Keratinocyte (primary cell): ENCODE measurements around the gene ARNT2. TPM values are rescaled to one million over a fixed set of nuclear protein-coding genes. Genes with fewer than 3 reads are reported as not detected.

Experiments
- DNase-seq: peaks from one replicate; pipeline ENCODE4 v3.0.0-alpha.2; 2011; ENCODE audit warnings: low read depth, missing footprints, low spot score
- FAIRE-seq: peaks from 2 replicates; lab custom pipeline; 2011; peaks lifted over from hg19 to GRCh38; lab: Jason Lieb, UNC
- H2AFZ ChIP-seq: 2 replicates; pipeline ENCODE4 v1.6.0; 2012; ENCODE audit warnings: low read length, control low read depth, inconsistent platforms; ENCODE audit not compliant: control insufficient read depth
- H3K27ac ChIP-seq: 2 replicates; pipeline ENCODE4 v1.5.1; 2011; ENCODE audit warnings: low read length; ENCODE audit not compliant: control insufficient read depth, insufficient read depth
- H3K27me3 ChIP-seq: 3 replicates; pipeline ENCODE4 v1.6.0; 2011; ENCODE audit warnings: low read length; ENCODE audit not compliant: control insufficient read depth, insufficient read depth; ENCODE audit errors: extremely low read depth
- H3K36me3 ChIP-seq, 2 experiments: 2 replicates in 1 of 2; 3 replicates in 1 of 2; pipeline ENCODE4 v1.5.1; 2011; ENCODE audit warnings: low read length in 2 of 2, mild to moderate bottlenecking in 1 of 2; ENCODE audit not compliant: control insufficient read depth in 2 of 2, insufficient read depth in 2 of 2; ENCODE audit errors: extremely low read depth in 1 of 2
- H3K4me1 ChIP-seq: 3 replicates; pipeline ENCODE4 v1.5.1; 2011; ENCODE audit warnings: low read length; ENCODE audit not compliant: control insufficient read depth, insufficient read depth; ENCODE audit errors: extremely low read depth
- H3K4me2 ChIP-seq: 3 replicates; pipeline ENCODE4 v1.6.0; 2011; ENCODE audit warnings: low read depth, low read length; ENCODE audit not compliant: control insufficient read depth, insufficient read depth; ENCODE audit errors: extremely low read depth
- H3K4me3 ChIP-seq, 3 experiments: fragments of 200-600 bp in 1 of 3; sonication (generic) in 1 of 3; 2 replicates in 2 of 3; 3 replicates in 1 of 3; pipeline ENCODE4 v1.5.1; 2011 to 2016; ENCODE audit warnings: low read length in 3 of 3, mild to moderate bottlenecking in 3 of 3, control low read depth in 2 of 3, inconsistent platforms in 1 of 3, low read depth in 1 of 3, mixed read lengths in 1 of 3, mixed run types in 1 of 3, moderate library complexity in 1 of 3; ENCODE audit not compliant: control insufficient read depth in 2 of 3, insufficient read depth in 2 of 3; ENCODE audit errors: extremely low read depth in 1 of 3
- H3K79me2 ChIP-seq: 2 replicates; pipeline ENCODE4 v1.6.0; 2012; ENCODE audit warnings: low read length; ENCODE audit not compliant: control insufficient read depth, insufficient read depth
- H3K9ac ChIP-seq: 3 replicates; pipeline ENCODE4 v1.6.0; 2011; ENCODE audit warnings: low read length; ENCODE audit not compliant: control insufficient read depth, insufficient read depth; ENCODE audit errors: extremely low read depth
- H3K9me1 ChIP-seq: 3 replicates; pipeline ENCODE4 v1.6.0; 2011; ENCODE audit warnings: low read length; ENCODE audit not compliant: control insufficient read depth, insufficient read depth; ENCODE audit errors: extremely low read depth
- H3K9me3 ChIP-seq: 2 replicates; pipeline ENCODE4 v1.5.1; 2012; ENCODE audit warnings: low read depth, low read length; ENCODE audit not compliant: control insufficient read depth
- H4K20me1 ChIP-seq: 3 replicates; pipeline ENCODE4 v1.6.0; 2011; ENCODE audit warnings: low read length; ENCODE audit not compliant: control insufficient read depth, insufficient read depth; ENCODE audit errors: extremely low read depth
- EZH2 ChIP-seq: IDR thresholded peaks from one replicate; pipeline ENCODE4 v1.6.1; 2012; ENCODE audit warnings: inconsistent platforms, mild to moderate bottlenecking, low read length, moderate library complexity
- dilution Hi-C: fragments of 300-500 bp; cut with MboI; formaldehyde crosslinking; loops from one replicate; pipeline ENCODE4 v1.7.0; 2020; ENCODE audit warnings: low sequenced_read_pairs; ENCODE audit not compliant: extremely low pct_ligation_motif_present
- polyA plus RNA-seq, 5 experiments: library from polyadenylated mRNA; depleted of rRNA in 3 of 5; stranded (reverse) in 3 of 5; stranded (forward) in 1 of 5; unstranded in 1 of 5; fragments of >200 nt; gene quantifications; 1 replicate in 1 of 5; 2 replicates in 3 of 5; 3 replicates in 1 of 5; pipeline versions ENCODE4 v1.2.1 to v1.2.3, GENCODE V29; 2011 to 2012; ENCODE audit warnings: missing spikeins in 2 of 5, low read depth in 1 of 5, low replicate concordance in 1 of 5
- TF ChIP-seq, protein P1 (sequence below), 3 experiments: IDR thresholded peaks in 1 of 3; conservative IDR thresholded peaks in 1 of 3; optimal IDR thresholded peaks in 1 of 3; 2 replicates in 2 of 3; 3 replicates in 1 of 3; pipeline versions ENCODE3 to v1.5.1; 2011; ENCODE audit warnings: low read length in 3 of 3, mild to moderate bottlenecking in 3 of 3, moderate library complexity in 2 of 3, control low read depth in 1 of 3, inconsistent platforms in 1 of 3; ENCODE audit not compliant: insufficient read depth in 2 of 3; ENCODE audit errors: extremely low read depth in 1 of 3

ARNT2 gene
- polyA plus RNA-seq, 1 donor (not counting 4 experiments of a cell fraction or from before 2014, with no cell fraction given): 0.16 TPM

DNA sequence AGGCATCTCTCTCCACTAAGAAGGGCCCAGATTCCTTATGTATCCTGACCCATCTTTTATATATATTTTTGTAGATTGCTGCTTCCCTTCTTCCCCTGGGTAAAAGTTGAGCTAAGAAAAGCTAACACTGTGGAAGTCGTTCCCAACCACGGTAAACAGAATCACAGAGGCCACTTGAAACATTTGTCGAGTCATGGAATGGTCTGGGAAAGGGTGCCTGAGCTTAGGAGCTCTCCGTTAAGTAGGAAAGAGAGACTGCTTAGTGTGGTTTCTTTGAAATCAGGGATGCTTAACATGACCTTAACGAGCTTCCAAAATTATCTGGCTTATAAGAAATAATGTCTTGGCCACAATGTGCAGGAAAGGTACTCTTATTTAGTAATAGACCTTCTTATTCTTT is 45.6 kb downstream of the ARNT2 start:
- no peaks in the 10 kb centered on the region for H3K27me3 ChIP-seq
- H3K9me1 ChIP-seq: no peaks in the 10 kb centered on the region
- H3K4me2 ChIP-seq: no peak overlapping the region
- dilution Hi-C loops: no loop called here
- no peak overlapping the region for H2AFZ ChIP-seq
- H3K27ac ChIP-seq: no peak overlapping the region
- H3K4me1 ChIP-seq: no peaks in the 10 kb centered on the region
- H3K9ac ChIP-seq: no peak overlapping the region
- H3K4me3 ChIP-seq: no peak overlapping the region
- DNase-seq (no peak), FAIRE-seq (no peak)
- H4K20me1 ChIP-seq: no peaks in the 10 kb centered on the region
- H3K36me3 ChIP-seq: no peaks in the 10 kb centered on the region
- no peaks in the 10 kb centered on the region for H3K79me2 ChIP-seq
- TF ChIP-seq, protein P1, sequence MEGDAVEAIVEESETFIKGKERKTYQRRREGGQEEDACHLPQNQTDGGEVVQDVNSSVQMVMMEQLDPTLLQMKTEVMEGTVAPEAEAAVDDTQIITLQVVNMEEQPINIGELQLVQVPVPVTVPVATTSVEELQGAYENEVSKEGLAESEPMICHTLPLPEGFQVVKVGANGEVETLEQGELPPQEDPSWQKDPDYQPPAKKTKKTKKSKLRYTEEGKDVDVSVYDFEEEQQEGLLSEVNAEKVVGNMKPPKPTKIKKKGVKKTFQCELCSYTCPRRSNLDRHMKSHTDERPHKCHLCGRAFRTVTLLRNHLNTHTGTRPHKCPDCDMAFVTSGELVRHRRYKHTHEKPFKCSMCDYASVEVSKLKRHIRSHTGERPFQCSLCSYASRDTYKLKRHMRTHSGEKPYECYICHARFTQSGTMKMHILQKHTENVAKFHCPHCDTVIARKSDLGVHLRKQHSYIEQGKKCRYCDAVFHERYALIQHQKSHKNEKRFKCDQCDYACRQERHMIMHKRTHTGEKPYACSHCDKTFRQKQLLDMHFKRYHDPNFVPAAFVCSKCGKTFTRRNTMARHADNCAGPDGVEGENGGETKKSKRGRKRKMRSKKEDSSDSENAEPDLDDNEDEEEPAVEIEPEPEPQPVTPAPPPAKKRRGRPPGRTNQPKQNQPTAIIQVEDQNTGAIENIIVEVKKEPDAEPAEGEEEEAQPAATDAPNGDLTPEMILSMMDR (optimal IDR thresholded peaks at IDR 0.05 in 1 of 3, IDR thresholded peaks at IDR 0.05 in 1 of 3, conservative IDR thresholded peaks at IDR 0.05 in 1 of 3; ENCODE audit: extremely low read depth in 1 of 3, insufficient read depth in 2 of 3, low read length in 3 of 3): no peak
- TF ChIP-seq EZH2: no peak
- no peaks in the 10 kb centered on the region for H3K9me3 ChIP-seq

DNA sequence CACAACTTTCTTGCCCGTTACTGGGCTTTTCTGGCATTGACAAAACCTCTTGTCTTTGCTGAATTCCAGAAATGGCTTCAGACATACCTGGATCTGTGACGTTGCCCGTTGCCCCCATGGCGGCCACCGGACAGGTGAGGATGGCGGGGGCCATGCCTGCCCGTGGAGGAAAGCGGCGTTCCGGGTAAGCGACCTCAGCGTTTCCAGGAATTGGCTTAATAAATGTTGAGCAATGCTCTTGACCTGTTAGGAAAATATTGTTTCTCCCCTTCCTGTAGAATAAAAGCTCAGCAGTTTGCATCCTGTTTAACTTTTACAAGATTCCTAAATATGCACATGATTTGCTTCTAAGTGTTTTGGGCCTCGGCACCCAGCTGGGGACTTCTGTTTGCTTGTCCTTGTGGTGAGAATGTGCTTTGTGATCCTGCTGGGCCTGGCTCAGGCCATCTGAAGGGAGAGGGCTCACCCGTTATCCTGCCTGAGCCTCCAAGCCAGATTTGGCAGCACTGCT is 46.7 kb downstream of the ARNT2 start:
- TF ChIP-seq, protein P1 (optimal IDR thresholded peaks at IDR 0.05 in 1 of 3, IDR thresholded peaks at IDR 0.05 in 1 of 3, conservative IDR thresholded peaks at IDR 0.05 in 1 of 3; ENCODE audit: extremely low read depth in 1 of 3, insufficient read depth in 2 of 3, low read length in 3 of 3): no peak
- TF ChIP-seq EZH2: no peak
- H3K9me1 ChIP-seq: no peaks in the 10 kb centered on the region
- FAIRE-seq (no peak), DNase-seq (no peak)
- no peaks in the 10 kb centered on the region for H4K20me1 ChIP-seq
- no peak overlapping the region for H3K4me2 ChIP-seq
- dilution Hi-C loops: no loop called here
- H2AFZ ChIP-seq: no peak overlapping the region
- no peaks in the 10 kb centered on the region for H3K9me3 ChIP-seq
- H3K79me2 ChIP-seq: no peaks in the 10 kb centered on the region
- no peaks in the 10 kb centered on the region for H3K36me3 ChIP-seq
- H3K27me3 ChIP-seq: no peaks in the 10 kb centered on the region
- no peak overlapping the region for H3K4me3 ChIP-seq
- H3K4me1 ChIP-seq: peaks cover 8% of the 10 kb centered on the region
- no peak overlapping the region for H3K9ac ChIP-seq
- no peak overlapping the region for H3K27ac ChIP-seq
